K562 treated with DMSO at 1 percent for 48 hours (cell line): ENCODE results near the gene FAM185A. TPM values are rescaled to one million over a fixed set of nuclear protein-coding genes. Genes with fewer than 3 reads are reported as not detected.

Experiments
- total RNA-seq: library from RNA; unstranded; fragments of 300-600 nt; gene quantifications from 2 replicates; pipeline ENCODE4 v1.2.3, GENCODE V29; 2022; ENCODE audit warnings: low replicate concordance; ENCODE audit errors: extremely low read depth

The FAM185A gene
- not detected in 2 replicates for total RNA-seq

GRCh38 chr7:102748605-102749444 is at the start of gene FAM185A:
TSS of gene FAM185A (plus strand) at chr7:102748999. CDS start at chr7:102749208, 209 bp downstream.

Other genes starting within 250 kb of the FAM185A start
- gene RASA4B, start 231.2 kb upstream of the FAM185A start, total RNA-seq = not detected in 2 replicates
- gene UPK3BL2, start 205.3 kb upstream of the FAM185A start, total RNA-seq = not detected in 2 replicates
- not detected in 2 replicates for gene SPDYE2, start 197.8 kb upstream of the FAM185A start, total RNA-seq
- gene POLR2J3, start 176.4 kb upstream of the FAM185A start, total RNA-seq = not detected in 2 replicates
- gene RASA4, start 132.2 kb upstream of the FAM185A start, total RNA-seq = not detected in 2 replicates
- not detected in 2 replicates for gene UPK3BL1, start 106.2 kb upstream of the FAM185A start, total RNA-seq
- gene SPDYE2B, start 98.7 kb upstream of the FAM185A start, total RNA-seq = not detected in 2 replicates
- not detected in 2 replicates for gene POLR2J2, start 77.3 kb upstream of the FAM185A start, total RNA-seq
- gene LRRC17, start 164.0 kb downstream of the FAM185A start, total RNA-seq = not detected in 2 replicates